Breast epithelium (tissue), 3 donors: ENCODE data around the gene NPTXR.
"Not testable (repeated sequence)": the region's sequence is repeated elsewhere in the genome, so short reads cannot be mapped to it uniquely, and the experiment has no call there.

Experiments used
- POLR2A ChIP-seq: fragments of 450-650 bp; IDR thresholded peaks from one replicate; pipeline ENCODE4 v1.6.1; 2016; ENCODE audit warnings: antibody characterized with exemption, mild to moderate bottlenecking, moderate library complexity
- POLR2AphosphoS5 ChIP-seq, 3 donors: sonication (generic); formaldehyde crosslinking; IDR thresholded peaks; one replicate each; pipeline ENCODE4 v1.6.1; 2017; ENCODE audit warnings: antibody characterized with exemption in 3 of 3
- TF ChIP-seq, protein P1 (sequence below), 3 donors: fragments of 450-650 bp; IDR thresholded peaks; one replicate each; pipeline ENCODE4 v1.5.1; 2016 to 2017; ENCODE audit warnings: antibody characterized with exemption in 3 of 3, mild to moderate bottlenecking in 3 of 3, moderate library complexity in 3 of 3

DNA sequence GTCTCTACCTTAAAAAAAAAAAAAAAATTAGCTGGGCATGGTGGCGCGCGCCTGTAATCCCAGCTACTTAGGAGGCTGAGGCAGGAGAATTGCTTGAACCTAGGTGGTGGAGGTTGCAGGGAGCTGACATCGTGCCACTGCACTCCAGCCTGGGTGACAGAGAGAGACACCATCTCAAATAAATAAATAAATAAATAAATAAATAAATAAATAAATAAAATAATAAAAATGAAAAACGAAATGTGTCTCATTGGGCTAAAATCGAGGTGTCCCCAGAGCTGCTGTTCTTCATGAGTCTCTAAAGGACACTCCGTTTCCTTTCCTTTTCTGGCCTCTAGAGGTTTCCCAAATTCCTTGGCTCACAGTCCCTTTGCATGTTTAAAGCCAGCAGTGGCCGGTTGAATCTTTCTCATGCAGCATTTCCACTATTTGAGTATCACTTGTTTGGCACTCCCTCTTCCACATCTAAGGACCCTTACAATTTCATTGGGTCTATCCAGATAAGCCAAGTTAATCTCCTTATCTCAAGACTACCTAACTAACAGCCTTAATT lies 38.7 kb downstream of the NPTXR start:
- TF ChIP-seq, protein P1, sequence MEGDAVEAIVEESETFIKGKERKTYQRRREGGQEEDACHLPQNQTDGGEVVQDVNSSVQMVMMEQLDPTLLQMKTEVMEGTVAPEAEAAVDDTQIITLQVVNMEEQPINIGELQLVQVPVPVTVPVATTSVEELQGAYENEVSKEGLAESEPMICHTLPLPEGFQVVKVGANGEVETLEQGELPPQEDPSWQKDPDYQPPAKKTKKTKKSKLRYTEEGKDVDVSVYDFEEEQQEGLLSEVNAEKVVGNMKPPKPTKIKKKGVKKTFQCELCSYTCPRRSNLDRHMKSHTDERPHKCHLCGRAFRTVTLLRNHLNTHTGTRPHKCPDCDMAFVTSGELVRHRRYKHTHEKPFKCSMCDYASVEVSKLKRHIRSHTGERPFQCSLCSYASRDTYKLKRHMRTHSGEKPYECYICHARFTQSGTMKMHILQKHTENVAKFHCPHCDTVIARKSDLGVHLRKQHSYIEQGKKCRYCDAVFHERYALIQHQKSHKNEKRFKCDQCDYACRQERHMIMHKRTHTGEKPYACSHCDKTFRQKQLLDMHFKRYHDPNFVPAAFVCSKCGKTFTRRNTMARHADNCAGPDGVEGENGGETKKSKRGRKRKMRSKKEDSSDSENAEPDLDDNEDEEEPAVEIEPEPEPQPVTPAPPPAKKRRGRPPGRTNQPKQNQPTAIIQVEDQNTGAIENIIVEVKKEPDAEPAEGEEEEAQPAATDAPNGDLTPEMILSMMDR (IDR thresholded peaks at IDR 0.05): not testable (repeated sequence)
- TF ChIP-seq POLR2A; POLR2AphosphoS5 (IDR thresholded peaks at IDR 0.05): not testable (repeated sequence)
